ENCODE measurements around the gene UBA3.

GRCh38 chr3:69032737-69033136 is 47.4 kb downstream of the UBA3 start:
- TF ChIP-seq, protein P1, sequence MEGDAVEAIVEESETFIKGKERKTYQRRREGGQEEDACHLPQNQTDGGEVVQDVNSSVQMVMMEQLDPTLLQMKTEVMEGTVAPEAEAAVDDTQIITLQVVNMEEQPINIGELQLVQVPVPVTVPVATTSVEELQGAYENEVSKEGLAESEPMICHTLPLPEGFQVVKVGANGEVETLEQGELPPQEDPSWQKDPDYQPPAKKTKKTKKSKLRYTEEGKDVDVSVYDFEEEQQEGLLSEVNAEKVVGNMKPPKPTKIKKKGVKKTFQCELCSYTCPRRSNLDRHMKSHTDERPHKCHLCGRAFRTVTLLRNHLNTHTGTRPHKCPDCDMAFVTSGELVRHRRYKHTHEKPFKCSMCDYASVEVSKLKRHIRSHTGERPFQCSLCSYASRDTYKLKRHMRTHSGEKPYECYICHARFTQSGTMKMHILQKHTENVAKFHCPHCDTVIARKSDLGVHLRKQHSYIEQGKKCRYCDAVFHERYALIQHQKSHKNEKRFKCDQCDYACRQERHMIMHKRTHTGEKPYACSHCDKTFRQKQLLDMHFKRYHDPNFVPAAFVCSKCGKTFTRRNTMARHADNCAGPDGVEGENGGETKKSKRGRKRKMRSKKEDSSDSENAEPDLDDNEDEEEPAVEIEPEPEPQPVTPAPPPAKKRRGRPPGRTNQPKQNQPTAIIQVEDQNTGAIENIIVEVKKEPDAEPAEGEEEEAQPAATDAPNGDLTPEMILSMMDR (IDR thresholded peaks at IDR 0.05; ENCODE audit: low read length), result no peak
- TF ChIP-seq EZH2 (IDR thresholded peaks at IDR 0.05; ENCODE audit: borderline replicate concordance, low read length), result no peak

Data from OCI-LY1 (cell line).